ENCODE measurements around the gene AFF3.

Gene AFF3

DNA sequence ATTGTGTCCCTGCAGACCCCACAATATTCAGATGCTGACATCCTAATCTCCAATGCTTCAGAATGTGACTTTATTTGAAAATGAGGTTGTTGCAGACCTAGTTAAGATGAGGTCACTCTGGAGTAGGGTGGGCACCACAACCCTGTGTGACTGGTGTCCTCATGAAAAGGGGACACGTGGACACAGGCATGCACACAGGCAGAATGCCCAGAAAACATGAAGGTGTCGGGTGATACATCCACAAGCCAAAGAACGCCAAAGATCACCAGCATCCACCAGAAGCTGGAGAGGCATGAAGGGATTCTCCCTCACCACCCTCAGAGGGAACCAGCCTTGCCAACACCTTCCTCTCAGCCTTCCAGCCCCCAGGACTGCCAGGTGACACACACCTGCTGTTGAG lies 69.3 kb downstream of the AFF3 start:
- DNase-seq (ENCODE audit: low read depth in 2 of 3, low spot score in 1 of 3) = no peak

DNA sequence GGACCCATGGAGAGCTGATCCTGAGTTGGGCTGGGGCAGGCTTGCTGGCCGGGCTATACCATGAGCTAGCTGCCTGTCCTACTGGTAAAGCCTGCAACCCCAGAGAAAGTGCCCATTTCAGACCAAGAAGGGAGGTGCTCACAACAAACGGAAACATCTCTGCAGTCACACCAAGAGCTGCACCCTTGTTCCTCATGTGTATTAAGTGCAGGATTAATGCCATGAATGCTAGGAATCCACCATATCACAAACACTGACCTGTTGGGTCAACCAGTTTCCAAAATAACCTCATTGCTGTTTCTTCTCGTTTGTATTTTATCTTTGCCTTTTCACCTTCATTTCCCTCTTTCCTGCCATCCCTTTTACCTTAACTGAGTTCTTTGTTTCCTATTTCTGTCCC lies 69.9 kb downstream of the AFF3 start:
- no peak for DNase-seq (ENCODE audit: low read depth in 2 of 3, low spot score in 1 of 3)

DNA sequence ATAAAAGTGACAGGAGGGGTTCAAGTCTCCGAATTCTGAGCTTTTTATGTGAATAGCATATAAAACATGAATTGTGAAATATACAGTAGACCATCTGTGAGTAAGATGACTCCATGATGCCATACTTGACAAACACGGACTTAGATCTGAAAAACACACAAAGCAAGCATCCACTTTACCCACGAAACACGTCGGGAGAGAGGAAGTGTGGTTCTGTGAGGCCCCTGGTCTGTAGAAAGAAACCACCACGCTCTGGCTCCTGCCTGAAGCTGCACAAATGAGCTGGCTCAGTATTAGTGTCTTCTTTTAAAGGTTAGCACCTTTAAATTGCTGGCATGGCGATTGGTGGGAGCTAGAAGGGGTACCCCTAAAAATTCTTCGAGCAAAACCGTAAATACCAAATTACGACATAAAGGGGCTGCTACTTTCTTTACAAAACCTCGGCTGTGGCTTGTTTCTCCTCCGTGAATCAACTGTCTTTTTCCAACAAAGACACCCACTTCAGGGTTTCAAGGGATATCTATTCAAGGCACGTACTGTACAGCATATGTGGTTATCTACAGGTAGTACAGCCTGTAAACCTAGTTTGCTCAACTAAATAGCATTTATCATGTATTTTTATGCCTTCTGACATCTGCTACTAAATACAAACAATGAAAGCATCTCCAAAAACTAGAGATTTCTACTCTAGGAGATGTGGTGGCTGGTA lies 70.9 kb downstream of the AFF3 start:
- no peak for DNase-seq (ENCODE audit: low read depth in 2 of 3, low spot score in 1 of 3)

GRCh38 chr2:100070078-100070477 lies 72.3 kb downstream of the AFF3 start:
- DNase-seq (ENCODE audit: low read depth in 2 of 3, low spot score in 1 of 3) = no peak

DNA sequence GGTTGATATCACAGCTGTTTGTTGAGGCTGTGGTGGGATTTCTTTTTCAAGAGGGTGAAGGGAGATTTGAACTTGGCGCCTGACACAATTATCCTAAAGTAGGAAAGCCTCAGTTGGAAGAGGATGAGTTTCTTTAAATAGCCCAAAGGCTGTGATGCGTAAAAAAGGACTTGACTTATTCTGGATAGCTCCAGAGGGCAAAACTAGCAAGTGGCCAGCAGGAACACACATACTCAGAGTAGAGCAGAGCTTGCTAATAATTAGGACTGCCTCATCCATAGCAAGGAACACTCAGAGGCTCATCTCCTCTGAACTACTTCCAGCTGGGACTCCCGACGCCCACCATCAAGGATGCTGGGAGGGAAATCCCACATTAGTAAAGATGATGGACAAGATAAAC lies 74.0 kb downstream of the AFF3 start:
- no peak for DNase-seq (ENCODE audit: low read depth in 2 of 3, low spot score in 1 of 3)

DNA sequence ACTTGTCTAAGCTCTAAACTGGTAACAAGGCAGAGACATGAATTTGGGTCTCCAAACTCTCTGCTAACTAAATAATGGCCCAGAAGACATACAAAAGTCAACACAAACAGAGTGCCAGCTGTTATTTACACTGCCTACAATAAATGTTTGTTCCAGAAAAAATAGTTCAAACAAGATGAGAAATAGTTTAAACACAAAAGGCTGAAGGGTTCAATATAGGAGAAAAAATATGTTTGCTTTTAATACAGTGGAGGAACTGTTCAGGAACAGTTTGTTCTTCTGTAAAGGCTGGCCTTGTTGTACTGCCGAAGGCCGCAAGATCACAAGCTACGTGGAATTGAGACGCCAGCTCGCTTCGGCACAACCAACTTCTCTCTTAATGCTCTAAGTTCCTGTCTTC lies 74.6 kb downstream of the AFF3 start:
- no peak for DNase-seq (ENCODE audit: low read depth in 2 of 3, low spot score in 1 of 3)

DNA sequence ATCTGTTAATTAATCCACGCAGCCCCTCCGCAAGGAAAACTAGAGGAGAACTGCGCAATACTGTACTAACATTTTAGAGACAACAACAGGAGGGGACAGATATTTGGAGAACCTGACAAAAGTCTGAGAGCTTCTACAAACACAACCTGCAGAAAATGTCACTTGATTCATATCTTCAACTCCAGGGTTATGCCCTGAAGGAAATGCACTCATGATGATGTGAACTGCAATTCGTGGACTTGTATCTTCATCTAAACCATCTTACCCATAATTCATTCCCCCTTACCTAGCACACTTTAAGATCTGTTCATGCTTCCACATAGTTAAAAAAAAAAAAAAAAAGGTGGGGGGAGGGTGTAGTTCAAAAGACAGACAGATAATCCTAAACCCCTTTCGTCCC lies 75.5 kb downstream of the AFF3 start:
- no peak for DNase-seq (ENCODE audit: low read depth in 2 of 3, low spot score in 1 of 3)

DNA sequence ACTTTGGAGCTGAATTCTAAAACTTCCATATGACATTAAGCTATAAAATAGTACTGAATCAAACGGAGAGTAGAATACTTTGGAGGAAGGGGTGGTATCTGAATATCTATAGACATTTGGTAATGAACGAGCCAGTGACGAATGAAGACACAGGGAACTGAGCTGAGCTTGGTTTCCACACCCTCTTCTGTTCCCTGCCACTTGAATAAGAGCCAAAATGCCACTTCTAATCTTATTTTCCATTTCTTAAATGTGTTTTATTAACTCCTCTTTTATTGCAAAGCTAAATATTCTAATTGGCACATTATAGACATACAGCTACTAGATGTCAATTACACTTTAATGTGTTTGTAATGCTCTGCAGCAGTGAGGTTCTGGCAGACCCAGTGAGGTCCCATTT lies 76.1 kb downstream of the AFF3 start:
- DNase-seq (ENCODE audit: low read depth in 2 of 3, low spot score in 1 of 3) = no peak

- no peak for DNase-seq (ENCODE audit: low read depth in 2 of 3, low spot score in 1 of 3)
These were observed 77.6 kb downstream of the AFF3 start for GRCh38 chr2:100064592-100065428.

DNA sequence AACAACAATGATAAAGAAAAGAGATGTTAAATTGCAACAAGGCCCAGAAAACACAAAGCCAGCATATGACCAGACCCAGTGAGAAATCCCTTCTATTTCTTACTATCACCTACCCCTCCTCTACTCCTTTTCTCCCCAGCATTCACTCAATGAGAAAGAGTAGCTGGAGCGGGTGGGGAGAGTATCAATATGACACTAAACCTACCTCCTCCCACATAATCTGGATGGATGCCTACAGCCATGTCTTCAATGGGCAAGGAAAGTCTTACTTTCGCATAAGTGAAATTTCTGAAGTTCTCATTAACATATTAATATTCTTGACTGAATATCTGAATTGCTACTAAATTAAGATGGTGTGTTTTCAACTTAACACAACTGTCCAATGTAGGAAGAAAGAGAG lies 78.2 kb downstream of the AFF3 start:
- no peak for DNase-seq (ENCODE audit: low read depth in 2 of 3, low spot score in 1 of 3)

DNA sequence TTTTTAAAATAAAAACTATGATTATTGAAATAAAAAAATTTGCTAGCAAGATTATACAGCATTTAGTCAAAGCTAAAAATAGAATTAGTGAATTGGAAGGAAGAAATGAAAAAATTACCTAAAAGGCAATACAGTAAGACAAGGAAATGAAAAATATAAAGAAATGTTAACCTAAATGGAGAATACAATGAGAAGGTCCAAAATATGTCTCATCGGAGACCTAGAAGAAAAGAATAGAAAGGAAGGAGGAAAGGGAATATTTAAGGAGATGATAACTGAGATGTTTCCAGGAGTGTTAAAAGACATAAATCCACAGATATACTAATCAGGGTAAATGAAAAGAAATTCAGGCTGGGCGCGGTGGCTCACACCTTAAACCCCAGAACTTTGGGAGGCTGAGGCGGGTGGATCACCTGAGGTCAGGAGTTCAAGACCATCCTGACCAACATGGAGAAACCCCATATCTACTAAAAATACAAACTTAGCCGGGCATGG lies 78.9 kb downstream of the AFF3 start:
- DNase-seq (ENCODE audit: low read depth in 2 of 3, low spot score in 1 of 3) = no peak

DNA sequence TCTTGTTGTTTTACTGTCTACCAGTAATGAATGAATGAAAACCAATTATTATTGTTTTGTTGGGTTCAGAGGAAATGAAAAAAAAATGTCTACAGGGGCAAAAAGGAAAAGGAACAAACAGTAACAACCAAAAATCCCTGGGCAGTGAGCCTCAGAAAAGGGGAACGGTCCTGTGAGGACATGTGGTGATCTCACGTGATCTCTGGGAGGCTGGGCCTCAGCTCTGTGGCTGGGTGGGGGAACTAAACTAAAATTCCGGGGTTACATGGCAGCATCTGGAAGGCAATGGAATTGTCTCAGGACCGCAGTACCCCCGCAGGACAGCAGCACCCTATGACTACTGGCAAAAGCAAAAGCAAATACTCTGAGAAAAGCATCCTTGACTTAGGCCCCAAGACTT lies 80.1 kb downstream of the AFF3 start:
- DNase-seq (ENCODE audit: low read depth in 2 of 3, low spot score in 1 of 3) = no peak

DNA sequence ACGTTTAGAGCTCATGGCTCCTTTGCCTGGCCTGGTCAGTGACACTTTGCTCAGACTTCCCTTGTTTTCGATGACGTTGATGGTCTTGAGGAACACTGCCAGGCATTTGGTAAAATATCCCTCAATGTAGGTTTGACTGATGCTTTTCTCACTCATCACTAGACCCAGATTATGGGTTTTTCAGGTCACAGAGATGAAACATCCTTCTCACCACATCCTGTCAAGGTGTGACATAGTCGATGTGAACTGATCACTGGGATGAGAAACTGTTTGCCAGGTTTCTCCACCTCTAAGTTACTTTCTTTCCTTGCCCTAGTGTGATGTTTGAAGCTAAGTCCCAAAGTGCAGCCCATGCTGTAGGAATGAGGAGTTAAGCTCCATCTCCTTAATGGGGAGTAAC lies 81.5 kb downstream of the AFF3 start:
- DNase-seq (ENCODE audit: low read depth in 2 of 3, low spot score in 1 of 3) = peak in 2 of 3 donors; percentile 3 to 15

- DNase-seq (ENCODE audit: low read depth in 2 of 3, low spot score in 1 of 3) = no peak
These were observed 82.8 kb downstream of the AFF3 start for GRCh38 chr2:100059638-100060037.

- DNase-seq (ENCODE audit: low read depth in 2 of 3, low spot score in 1 of 3) = no peak
These were observed 84.5 kb downstream of the AFF3 start for GRCh38 chr2:100057901-100058261.

- no peak for DNase-seq (ENCODE audit: low read depth in 2 of 3, low spot score in 1 of 3)
These were observed 88.0 kb downstream of the AFF3 start for GRCh38 chr2:100054426-100054825.

- DNase-seq (ENCODE audit: low read depth in 2 of 3, low spot score in 1 of 3) = no peak
These were observed 89.1 kb downstream of the AFF3 start for GRCh38 chr2:100053087-100053885.

GRCh38 chr2:100052650-100053049 lies 89.7 kb downstream of the AFF3 start:
- DNase-seq (ENCODE audit: low read depth in 2 of 3, low spot score in 1 of 3) = no peak

GRCh38 chr2:100051253-100051652 lies 91.1 kb downstream of the AFF3 start:
- DNase-seq (ENCODE audit: low read depth in 2 of 3, low spot score in 1 of 3) = no peak

DNA sequence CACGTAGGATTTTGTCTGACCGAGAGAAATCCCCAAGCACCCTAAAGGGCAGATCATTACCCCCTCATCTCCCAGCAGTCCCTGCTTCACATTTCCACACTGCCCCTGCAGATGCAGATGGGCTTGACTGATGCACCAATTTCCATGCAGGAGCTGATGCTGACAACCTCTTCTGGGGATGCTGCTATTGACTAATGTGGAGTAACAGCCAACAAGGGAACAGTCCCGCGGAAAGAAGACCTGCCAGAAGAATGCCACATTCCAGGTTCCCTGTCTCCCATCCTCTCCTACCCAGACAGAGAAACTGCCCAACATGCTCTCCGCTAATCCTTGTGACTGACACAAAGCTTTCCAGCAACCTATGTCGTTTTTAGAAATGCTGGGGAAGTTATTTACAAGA lies 91.7 kb downstream of the AFF3 start:
- no peak for DNase-seq (ENCODE audit: low read depth in 2 of 3, low spot score in 1 of 3)

DNA sequence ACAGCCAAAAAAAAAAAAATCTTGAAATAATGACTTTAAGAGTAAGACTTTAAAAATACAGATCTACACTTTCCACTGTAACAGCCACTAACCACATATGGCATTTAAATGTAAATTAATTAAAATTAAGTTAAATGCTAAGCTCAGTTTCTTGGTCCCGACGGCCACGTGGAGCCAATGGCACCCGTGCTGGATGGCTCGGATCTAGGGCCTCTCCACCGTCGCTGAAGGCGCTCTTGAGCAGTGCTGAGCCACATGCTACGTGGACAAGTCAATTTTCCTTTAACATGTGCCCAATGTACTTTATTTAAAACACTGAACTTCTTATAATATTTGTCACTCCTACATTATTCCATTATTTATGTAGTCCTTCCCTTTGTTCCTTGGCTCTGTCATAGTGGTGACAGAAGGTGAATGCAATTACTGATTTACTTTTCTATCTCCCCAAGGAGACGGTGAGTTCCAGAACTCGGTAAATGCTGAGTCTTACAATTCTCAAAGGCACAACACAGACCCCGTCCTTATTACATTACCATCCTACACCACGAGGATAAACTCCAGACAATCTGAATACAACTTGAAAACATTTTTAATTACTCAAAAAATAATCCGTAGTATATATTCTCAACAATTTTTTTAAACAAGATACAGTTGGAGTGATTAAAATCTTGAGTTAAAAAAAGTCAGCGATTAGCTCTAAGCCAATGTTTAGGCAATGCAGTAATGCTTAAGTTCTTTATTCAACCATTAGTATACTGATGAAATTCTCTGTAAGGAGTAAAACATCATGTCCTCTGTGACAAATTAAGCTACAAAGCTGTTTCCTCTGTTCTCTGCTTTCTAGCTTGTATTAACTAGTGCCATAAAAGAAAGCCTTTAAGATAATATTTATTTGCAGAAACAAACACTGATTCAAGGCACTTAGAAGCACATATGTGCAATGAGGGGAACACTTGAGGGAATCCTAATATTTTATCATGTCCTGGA lies 95.1 kb downstream of the AFF3 start:
- DNase-seq (ENCODE audit: low read depth in 2 of 3, low spot score in 1 of 3) = no peak
